Stimulated activated CD8-positive, alpha-beta memory T cell treated with anti-CD3 and anti-CD28 coated beads, Interleukin-12 subunit alpha, Interleukin-12 subunit beta, amount 100 ng/mL, for 4 hours (primary cell): ENCODE data around the gene BRD2.

Source experiments
- DNase-seq: peaks from one replicate; pipeline ENCODE4 v3.0.0-alpha.2; 2020; ENCODE audit warnings: low read depth

The BRD2 gene

GRCh38 chr6:32972353-32973143 is 4.2 kb downstream of the BRD2 start:
- DNase-seq, result peak; percentile 46

GRCh38 chr6:32973144-32974015 is 5.0 kb downstream of the BRD2 start:
- DNase-seq, result peak; percentile 40

- DNase-seq, result no peak
These were observed 5.6 kb downstream of the BRD2 start for GRCh38 chr6:32974016-32974333.

GRCh38 chr6:32974541-32975308 is 6.3 kb downstream of the BRD2 start:
- no peak for DNase-seq

- DNase-seq, result no peak
These were observed 7.5 kb downstream of the BRD2 start for GRCh38 chr6:32975886-32976285.

GRCh38 chr6:32976334-32977069 is 8.1 kb downstream of the BRD2 start:
- no peak for DNase-seq

- DNase-seq, result no peak
These were observed 9.0 kb downstream of the BRD2 start for GRCh38 chr6:32977272-32977952.

GRCh38 chr6:32977953-32978324 is 9.5 kb downstream of the BRD2 start:
- DNase-seq, result no peak

- DNase-seq, result no peak
These were observed 11.5 kb downstream of the BRD2 start for GRCh38 chr6:32979720-32980487.

- DNase-seq, result no peak
These were observed 12.2 kb downstream of the BRD2 start for GRCh38 chr6:32980488-32981038.

- DNase-seq, result no peak
These were observed 13.8 kb downstream of the BRD2 start for GRCh38 chr6:32982084-32982701.

GRCh38 chr6:32982702-32983492 is 14.5 kb downstream of the BRD2 start:
- DNase-seq, result no peak

GRCh38 chr6:32983493-32983848 is 15.1 kb downstream of the BRD2 start:
- DNase-seq, result no peak

- no peak for DNase-seq
These were observed 15.7 kb downstream of the BRD2 start for GRCh38 chr6:32983964-32984621.

- peak; percentile 71 for DNase-seq
These were observed 16.4 kb downstream of the BRD2 start for GRCh38 chr6:32984622-32985389.

- DNase-seq, result no peak
These were observed 21.0 kb downstream of the BRD2 start for GRCh38 chr6:32989368-32989767.

- no peak for DNase-seq
These were observed 23.6 kb downstream of the BRD2 start for GRCh38 chr6:32991972-32992371.
